HEK293 (cell line): ENCODE data around the gene IMMP2L.

ENCODE experiments used
- CTCF ChIA-PET: fragments of 350-600 bp; formaldehyde crosslinking; extraction: SDS; loops from one replicate; lab custom pipeline; 2021; ENCODE audit warnings: antibody characterized with exemption; lab: Yijun Ruan, JAX
- POLR2A ChIA-PET: fragments of 300-600 bp; formaldehyde crosslinking; extraction: SDS; loops from one replicate; lab custom pipeline; 2020; ENCODE audit warnings: antibody characterized with exemption, inconsistent platforms; lab: Yijun Ruan, JAX
- H3K27ac ChIP-seq: fragments of 200-500 bp; sonication (Bioruptor generic); 2 replicates; pipeline ENCODE4 v1.5.1; 2014; ENCODE audit warnings: low read depth, low read length, control low read depth, inconsistent platforms; ENCODE audit errors: extremely low read depth
- H3K36me3 ChIP-seq, 2 experiments: fragments of 200-500 bp in 1 of 2; sonication (Bioruptor generic) in 1 of 2; 1 replicate in 1 of 2; 2 replicates in 1 of 2; pipeline ENCODE4 v1.5.1; 2014 to 2017; ENCODE audit warnings: inconsistent platforms in 2 of 2, low read length in 2 of 2; ENCODE audit not compliant: control insufficient read depth in 2 of 2, insufficient read depth in 1 of 2
- H3K4me1 ChIP-seq: fragments of 200-500 bp; sonication (Bioruptor generic); 2 replicates; pipeline ENCODE4 v1.5.1; 2014; ENCODE audit warnings: mild to moderate bottlenecking, low read length, inconsistent platforms; ENCODE audit not compliant: control insufficient read depth, insufficient read depth
- H3K4me3 ChIP-seq: 2 replicates; pipeline ENCODE4 v1.5.1; 2011; ENCODE audit warnings: low read depth, mild to moderate bottlenecking, control low read depth, low read length, moderate library complexity
- H3K9me3 ChIP-seq: fragments of 200-500 bp; sonication (Bioruptor generic); 2 replicates; pipeline ENCODE4 v1.5.1; 2014; ENCODE audit warnings: low read depth, low read length, inconsistent platforms; ENCODE audit not compliant: control insufficient read depth, insufficient read depth
- FEZF1 ChIP-seq: fragments of 450-650 bp; formaldehyde crosslinking; IDR thresholded peaks from 2 replicates; pipeline ENCODE4 v1.5.1; 2016; ENCODE audit warnings: missing biosample characterization, missing genetic modification characterization
- GLI4 ChIP-seq: fragments of 450-650 bp; formaldehyde crosslinking; IDR thresholded peaks from 2 replicates; pipeline ENCODE4 v1.5.1; 2016; ENCODE audit warnings: missing biosample characterization, missing genetic modification characterization
- SETDB1 ChIP-seq: IDR thresholded peaks from one replicate; pipeline ENCODE4 v1.6.1; 2017; ENCODE audit warnings: mild to moderate bottlenecking, low read length, moderate library complexity, mixed read lengths; ENCODE audit not compliant: insufficient read length
- WT1 ChIP-seq: fragments of 450-650 bp; formaldehyde crosslinking; IDR thresholded peaks from 2 replicates; pipeline ENCODE4 v1.5.1; 2016; ENCODE audit warnings: missing biosample characterization, missing genetic modification characterization
- ZFP41 ChIP-seq: fragments of 450-650 bp; formaldehyde crosslinking; IDR thresholded peaks from 2 replicates; pipeline ENCODE4 v1.5.1; 2016; ENCODE audit warnings: missing biosample characterization, missing genetic modification characterization, borderline replicate concordance
- ZNF174 ChIP-seq: fragments of 450-650 bp; formaldehyde crosslinking; IDR thresholded peaks from 2 replicates; pipeline ENCODE4 v1.5.0; 2017; ENCODE audit warnings: missing biosample characterization, mild to moderate bottlenecking, missing genetic modification characterization
- ZNF19 ChIP-seq: fragments of 450-650 bp; formaldehyde crosslinking; IDR thresholded peaks from 2 replicates; pipeline ENCODE4; 2016; ENCODE audit warnings: missing biosample characterization, missing genetic modification characterization, low read depth
- ZNF2 ChIP-seq: fragments of 450-650 bp; formaldehyde crosslinking; IDR thresholded peaks from 2 replicates; pipeline ENCODE4 v1.5.1; 2016; ENCODE audit warnings: missing biosample characterization, missing genetic modification characterization
- ZNF394 ChIP-seq: fragments of 450-650 bp; formaldehyde crosslinking; IDR thresholded peaks from 2 replicates; pipeline ENCODE4 v1.5.1; 2016; ENCODE audit warnings: missing biosample characterization, missing genetic modification characterization, mild to moderate bottlenecking, moderate library complexity, borderline replicate concordance
- ZNF555 ChIP-seq: fragments of 450-650 bp; formaldehyde crosslinking; conservative IDR thresholded peaks from 2 replicates; pipeline ENCODE4 v1.5.1; 2017; ENCODE audit warnings: missing biosample characterization, mild to moderate bottlenecking, missing genetic modification characterization, inconsistent platforms
- ZNF580 ChIP-seq: fragments of 450-650 bp; formaldehyde crosslinking; IDR thresholded peaks from 2 replicates; pipeline ENCODE4 v1.5.1; 2016; ENCODE audit warnings: missing biosample characterization, missing genetic modification characterization
- ZNF596 ChIP-seq: fragments of 450-650 bp; IDR thresholded peaks from 2 replicates; pipeline ENCODE4 v1.5.0; 2018; ENCODE audit warnings: missing biosample characterization, mild to moderate bottlenecking, missing genetic modification characterization, moderate library complexity
- ZNF610 ChIP-seq: fragments of 450-650 bp; formaldehyde crosslinking; IDR thresholded peaks from 2 replicates; pipeline ENCODE4 v1.5.1; 2016; ENCODE audit warnings: missing biosample characterization, missing genetic modification characterization, borderline replicate concordance
- ZNF830 ChIP-seq: fragments of 450-650 bp; IDR thresholded peaks from 2 replicates; pipeline ENCODE4 v1.5.0; 2018; ENCODE audit warnings: missing biosample characterization, missing genetic modification characterization, low read depth, mild to moderate bottlenecking, moderate library complexity
- ZSCAN5A ChIP-seq: fragments of 450-650 bp; formaldehyde crosslinking; IDR thresholded peaks from 2 replicates; pipeline ENCODE4 v1.5.1; 2016; ENCODE audit warnings: missing biosample characterization, missing genetic modification characterization
- TF ChIP-seq, protein P1 (sequence below): fragments of 450-650 bp; formaldehyde crosslinking; IDR thresholded peaks from 2 replicates; pipeline ENCODE4 v1.5.1; 2016; ENCODE audit warnings: missing biosample characterization, missing genetic modification characterization
- TF ChIP-seq, protein P2 (sequence below): fragments of 450-650 bp; formaldehyde crosslinking; IDR thresholded peaks from 2 replicates; pipeline ENCODE4 v1.5.1; 2016; ENCODE audit warnings: missing biosample characterization, missing genetic modification characterization
- TF ChIP-seq, protein P3 (sequence below): fragments of 450-650 bp; formaldehyde crosslinking; IDR thresholded peaks from 2 replicates; pipeline ENCODE4 v1.5.1; 2016; ENCODE audit warnings: missing biosample characterization, missing genetic modification characterization
- TF ChIP-seq, protein P4 (sequence below): fragments of 450-650 bp; formaldehyde crosslinking; IDR thresholded peaks from 2 replicates; pipeline ENCODE4 v1.5.1; 2016; ENCODE audit warnings: missing biosample characterization, missing genetic modification characterization, borderline replicate concordance

IMMP2L gene

DNA sequence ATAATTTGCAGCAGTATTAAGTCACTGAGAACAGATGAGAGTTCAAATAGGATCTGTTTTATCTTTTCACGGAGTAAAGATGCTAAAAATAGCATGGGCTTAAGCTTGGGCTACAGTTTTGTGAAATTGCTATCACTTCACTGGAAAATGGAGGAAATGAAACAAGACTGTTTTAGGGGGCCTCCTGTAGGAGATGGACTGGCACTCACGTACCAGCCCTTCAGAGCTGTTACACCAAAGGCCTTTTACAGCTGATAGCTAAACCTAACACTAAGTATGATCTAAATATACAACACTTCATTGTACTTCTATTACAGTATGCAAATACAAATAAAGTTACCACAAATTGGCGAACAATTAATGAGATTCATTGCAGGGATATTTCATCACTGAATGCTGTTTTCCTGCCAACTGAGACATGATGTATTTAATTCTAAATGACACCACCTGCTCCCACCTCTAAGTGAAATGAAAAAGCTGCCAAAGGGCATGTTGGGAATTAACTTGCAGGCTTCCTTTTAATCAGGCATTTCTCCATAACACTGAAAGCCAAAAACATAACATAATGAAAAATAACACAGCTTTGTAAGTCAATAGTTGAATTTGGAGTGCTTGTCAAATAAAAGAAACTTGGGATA lies 775.8 kb downstream of the IMMP2L start:
- Histone ChIP-seq H3K4me3 (no peak overlapping the region), H3K27ac (no peak overlapping the region), H3K9me3 (no peaks in the 10 kb centered on the region)
- CTCF ChIA-PET = interaction anchor here (1.1 kb wide), 1 partner anchor 54 kb away, joined by 3 read pairs; no protein-coding TSS in a partner anchor
- TF ChIP-seq ZNF830 (tag by site-specific recombination) = no peak
- TF ChIP-seq ZNF596 (tag by site-specific recombination) = no peak
- TF ChIP-seq, protein P1, sequence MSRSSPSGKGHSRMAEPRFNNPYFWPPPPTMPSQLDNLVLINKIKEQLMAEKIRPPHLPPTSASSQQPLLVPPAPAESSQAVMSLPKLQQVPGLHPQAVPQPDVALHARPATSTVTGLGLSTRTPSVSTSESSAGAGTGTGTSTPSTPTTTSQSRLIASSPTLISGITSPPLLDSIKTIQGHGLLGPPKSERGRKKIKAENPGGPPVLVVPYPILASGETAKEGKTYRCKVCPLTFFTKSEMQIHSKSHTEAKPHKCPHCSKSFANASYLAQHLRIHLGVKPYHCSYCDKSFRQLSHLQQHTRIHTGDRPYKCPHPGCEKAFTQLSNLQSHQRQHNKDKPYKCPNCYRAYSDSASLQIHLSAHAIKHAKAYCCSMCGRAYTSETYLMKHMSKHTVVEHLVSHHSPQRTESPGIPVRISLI (tag by site-specific recombination) = no peak
- TF ChIP-seq ZNF2 (tag by site-specific recombination) = no peak
- no peak for TF ChIP-seq ZNF19
- TF ChIP-seq ZNF555 (tag by site-specific recombination) = no peak
- TF ChIP-seq ZNF610 (tag by site-specific recombination) = no peak
- no peak for TF ChIP-seq WT1 (tag by site-specific recombination)
- TF ChIP-seq ZFP41 = no peak
- TF ChIP-seq, protein P2, sequence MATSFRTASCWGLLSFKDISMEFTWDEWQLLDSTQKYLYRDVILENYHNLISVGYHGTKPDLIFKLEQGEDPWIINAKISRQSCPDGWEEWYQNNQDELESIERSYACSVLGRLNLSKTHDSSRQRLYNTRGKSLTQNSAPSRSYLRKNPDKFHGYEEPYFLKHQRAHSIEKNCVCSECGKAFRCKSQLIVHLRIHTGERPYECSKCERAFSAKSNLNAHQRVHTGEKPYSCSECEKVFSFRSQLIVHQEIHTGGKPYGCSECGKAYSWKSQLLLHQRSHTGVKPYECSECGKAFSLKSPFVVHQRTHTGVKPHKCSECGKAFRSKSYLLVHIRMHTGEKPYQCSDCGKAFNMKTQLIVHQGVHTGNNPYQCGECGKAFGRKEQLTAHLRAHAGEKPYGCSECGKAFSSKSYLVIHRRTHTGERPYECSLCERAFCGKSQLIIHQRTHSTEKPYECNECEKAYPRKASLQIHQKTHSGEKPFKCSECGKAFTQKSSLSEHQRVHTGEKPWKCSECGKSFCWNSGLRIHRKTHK (tag by site-specific recombination) = no peak
- no peak for TF ChIP-seq ZNF174 (tag by site-specific recombination)
- no peak for TF ChIP-seq SETDB1
- TF ChIP-seq, protein P3, sequence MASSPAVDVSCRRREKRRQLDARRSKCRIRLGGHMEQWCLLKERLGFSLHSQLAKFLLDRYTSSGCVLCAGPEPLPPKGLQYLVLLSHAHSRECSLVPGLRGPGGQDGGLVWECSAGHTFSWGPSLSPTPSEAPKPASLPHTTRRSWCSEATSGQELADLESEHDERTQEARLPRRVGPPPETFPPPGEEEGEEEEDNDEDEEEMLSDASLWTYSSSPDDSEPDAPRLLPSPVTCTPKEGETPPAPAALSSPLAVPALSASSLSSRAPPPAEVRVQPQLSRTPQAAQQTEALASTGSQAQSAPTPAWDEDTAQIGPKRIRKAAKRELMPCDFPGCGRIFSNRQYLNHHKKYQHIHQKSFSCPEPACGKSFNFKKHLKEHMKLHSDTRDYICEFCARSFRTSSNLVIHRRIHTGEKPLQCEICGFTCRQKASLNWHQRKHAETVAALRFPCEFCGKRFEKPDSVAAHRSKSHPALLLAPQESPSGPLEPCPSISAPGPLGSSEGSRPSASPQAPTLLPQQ (tag by site-specific recombination) = no peak
- TF ChIP-seq GLI4 = no peak
- TF ChIP-seq FEZF1 (tag by site-specific recombination) = no peak
- TF ChIP-seq ZNF394 (tag by site-specific recombination) = no peak
- TF ChIP-seq, protein P4, sequence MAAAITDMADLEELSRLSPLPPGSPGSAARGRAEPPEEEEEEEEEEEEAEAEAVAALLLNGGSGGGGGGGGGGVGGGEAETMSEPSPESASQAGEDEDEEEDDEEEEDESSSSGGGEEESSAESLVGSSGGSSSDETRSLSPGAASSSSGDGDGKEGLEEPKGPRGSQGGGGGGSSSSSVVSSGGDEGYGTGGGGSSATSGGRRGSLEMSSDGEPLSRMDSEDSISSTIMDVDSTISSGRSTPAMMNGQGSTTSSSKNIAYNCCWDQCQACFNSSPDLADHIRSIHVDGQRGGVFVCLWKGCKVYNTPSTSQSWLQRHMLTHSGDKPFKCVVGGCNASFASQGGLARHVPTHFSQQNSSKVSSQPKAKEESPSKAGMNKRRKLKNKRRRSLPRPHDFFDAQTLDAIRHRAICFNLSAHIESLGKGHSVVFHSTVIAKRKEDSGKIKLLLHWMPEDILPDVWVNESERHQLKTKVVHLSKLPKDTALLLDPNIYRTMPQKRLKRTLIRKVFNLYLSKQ (tag by site-specific recombination) = no peak
- no peak for TF ChIP-seq ZSCAN5A
- TF ChIP-seq ZNF580 (tag by site-specific recombination) = no peak
- TF ChIP-seq, all 188 proteins: peak for 0
- H3K4me1 ChIP-seq = no peaks in the 10 kb centered on the region
- POLR2A ChIA-PET = no interaction called here
- no peaks in the 10 kb centered on the region for H3K36me3 ChIP-seq
